HEK293 (cell line): ENCODE results near the gene PLEKHG4B.

Experiments
- CTCF ChIP-seq: fragments of 450-650 bp; formaldehyde crosslinking; IDR thresholded peaks from 2 replicates; pipeline ENCODE4 v1.5.1; 2016; ENCODE audit warnings: missing biosample characterization, missing genetic modification characterization
- SALL2 ChIP-seq: fragments of 450-650 bp; formaldehyde crosslinking; IDR thresholded peaks from 2 replicates; pipeline ENCODE4 v1.5.0; 2017; ENCODE audit warnings: missing biosample characterization, mild to moderate bottlenecking, missing genetic modification characterization, borderline replicate concordance
- ZNF2 ChIP-seq: fragments of 450-650 bp; formaldehyde crosslinking; IDR thresholded peaks from 2 replicates; pipeline ENCODE4 v1.5.1; 2016; ENCODE audit warnings: missing biosample characterization, missing genetic modification characterization

GRCh38 chr5:79821-80220, 12.1 kb upstream of the PLEKHG4B start:
- TF ChIP-seq CTCF (tag by site-specific recombination) = no peak
- no peak for TF ChIP-seq SALL2 (tag by site-specific recombination)
- no peak for TF ChIP-seq ZNF2 (tag by site-specific recombination)
